Measurements from ENCODE around the gene TFAP2B. TPM values are rescaled to one million over a fixed set of nuclear protein-coding genes. Genes with fewer than 3 reads are reported as not detected.

TFAP2B gene
- total RNA-seq, 1 donor from 2014 or later: not detected

DNA sequence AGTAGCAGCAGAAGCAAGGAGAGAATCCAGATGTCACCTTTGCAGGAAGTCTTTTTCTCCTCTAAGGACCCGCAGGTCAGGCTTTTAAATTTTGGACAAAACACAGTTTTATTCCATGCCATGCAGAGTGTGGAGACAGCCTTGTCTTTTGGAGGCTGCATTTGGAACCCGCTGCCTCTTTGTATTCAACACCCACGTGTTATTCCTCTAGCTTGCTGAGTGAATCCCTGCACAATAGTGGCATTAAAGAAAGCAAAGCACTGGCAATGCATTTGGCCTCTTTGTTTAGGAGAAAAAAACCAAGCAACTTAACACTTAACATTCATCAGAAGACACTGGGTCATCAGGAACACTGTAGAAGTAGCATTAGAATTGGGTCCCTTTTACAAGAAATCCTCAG lies 43.5 kb downstream of the TFAP2B start:
- H3K36me3 ChIP-seq: no peaks in the 10 kb centered on the region
- H3K27ac ChIP-seq: no peak overlapping the region
- no peaks in the 10 kb centered on the region for H3K4me1 ChIP-seq
- TF ChIP-seq, protein P1, sequence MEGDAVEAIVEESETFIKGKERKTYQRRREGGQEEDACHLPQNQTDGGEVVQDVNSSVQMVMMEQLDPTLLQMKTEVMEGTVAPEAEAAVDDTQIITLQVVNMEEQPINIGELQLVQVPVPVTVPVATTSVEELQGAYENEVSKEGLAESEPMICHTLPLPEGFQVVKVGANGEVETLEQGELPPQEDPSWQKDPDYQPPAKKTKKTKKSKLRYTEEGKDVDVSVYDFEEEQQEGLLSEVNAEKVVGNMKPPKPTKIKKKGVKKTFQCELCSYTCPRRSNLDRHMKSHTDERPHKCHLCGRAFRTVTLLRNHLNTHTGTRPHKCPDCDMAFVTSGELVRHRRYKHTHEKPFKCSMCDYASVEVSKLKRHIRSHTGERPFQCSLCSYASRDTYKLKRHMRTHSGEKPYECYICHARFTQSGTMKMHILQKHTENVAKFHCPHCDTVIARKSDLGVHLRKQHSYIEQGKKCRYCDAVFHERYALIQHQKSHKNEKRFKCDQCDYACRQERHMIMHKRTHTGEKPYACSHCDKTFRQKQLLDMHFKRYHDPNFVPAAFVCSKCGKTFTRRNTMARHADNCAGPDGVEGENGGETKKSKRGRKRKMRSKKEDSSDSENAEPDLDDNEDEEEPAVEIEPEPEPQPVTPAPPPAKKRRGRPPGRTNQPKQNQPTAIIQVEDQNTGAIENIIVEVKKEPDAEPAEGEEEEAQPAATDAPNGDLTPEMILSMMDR (IDR thresholded peaks at IDR 0.05): no peak
- H3K9me3 ChIP-seq: no peaks in the 10 kb centered on the region
- intact Hi-C loops (cut with DNase I): no loop called here
- DNase-seq (ENCODE audit: low spot score in 2 of 2): no peak
- H3K4me3 ChIP-seq: no peak overlapping the region
- no peaks in the 10 kb centered on the region for H3K27me3 ChIP-seq

DNA sequence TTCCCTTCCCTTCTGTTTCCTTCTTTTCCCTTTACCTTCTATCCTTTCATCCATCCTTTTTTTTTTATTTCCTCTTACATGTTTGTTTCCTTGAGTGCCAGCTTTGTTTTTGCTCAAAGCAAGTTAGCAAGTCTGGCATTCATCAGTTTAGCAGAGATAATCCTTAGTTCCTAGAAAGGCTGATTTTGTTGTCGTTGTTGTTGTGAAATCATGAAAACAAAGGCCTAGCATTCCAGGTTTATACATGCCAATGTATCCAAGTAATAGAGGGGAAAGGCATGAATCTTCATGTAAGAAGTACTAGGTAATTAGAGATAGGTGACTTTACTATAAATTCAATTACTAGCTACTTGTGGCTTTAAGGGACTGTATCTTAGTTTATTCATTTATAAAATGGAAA lies 45.9 kb downstream of the TFAP2B start:
- no peaks in the 10 kb centered on the region for H3K36me3 ChIP-seq
- no peaks in the 10 kb centered on the region for H3K9me3 ChIP-seq
- no peaks in the 10 kb centered on the region for H3K4me1 ChIP-seq
- TF ChIP-seq, protein P1 (IDR thresholded peaks at IDR 0.05): no peak
- DNase-seq (ENCODE audit: low spot score in 2 of 2): no peak
- intact Hi-C loops (cut with DNase I): no loop called here
- no peak overlapping the region for H3K27ac ChIP-seq
- no peak overlapping the region for H3K4me3 ChIP-seq
- no peaks in the 10 kb centered on the region for H3K27me3 ChIP-seq

DNA sequence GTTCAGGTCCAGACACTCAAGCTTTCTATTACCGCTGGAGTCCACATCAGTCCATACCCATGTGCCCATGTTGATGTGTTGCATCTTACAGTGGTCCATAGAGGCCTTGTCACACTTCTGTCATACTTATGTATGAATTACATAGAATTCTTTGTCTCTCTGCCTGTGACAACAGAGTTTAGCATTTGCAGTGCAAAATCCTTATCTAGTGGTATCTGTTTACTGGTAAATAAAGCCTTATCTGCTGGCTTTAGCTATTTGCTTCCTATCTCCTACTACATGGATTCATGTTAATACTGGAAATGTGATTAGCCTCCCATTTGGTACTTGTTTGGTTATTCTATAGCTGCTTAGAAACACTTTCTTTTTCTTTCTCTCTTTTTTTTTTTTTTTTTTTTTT lies 49.8 kb downstream of the TFAP2B start:
- H3K4me1 ChIP-seq: no peaks in the 10 kb centered on the region
- no peak overlapping the region for H3K4me3 ChIP-seq
- no peaks in the 10 kb centered on the region for H3K27me3 ChIP-seq
- DNase-seq (ENCODE audit: low spot score in 2 of 2): no peak
- no peaks in the 10 kb centered on the region for H3K9me3 ChIP-seq
- TF ChIP-seq, protein P1 (IDR thresholded peaks at IDR 0.05): no peak
- H3K27ac ChIP-seq: no peak overlapping the region
- H3K36me3 ChIP-seq: no peaks in the 10 kb centered on the region
- intact Hi-C loops (cut with DNase I): no loop called here

DNA sequence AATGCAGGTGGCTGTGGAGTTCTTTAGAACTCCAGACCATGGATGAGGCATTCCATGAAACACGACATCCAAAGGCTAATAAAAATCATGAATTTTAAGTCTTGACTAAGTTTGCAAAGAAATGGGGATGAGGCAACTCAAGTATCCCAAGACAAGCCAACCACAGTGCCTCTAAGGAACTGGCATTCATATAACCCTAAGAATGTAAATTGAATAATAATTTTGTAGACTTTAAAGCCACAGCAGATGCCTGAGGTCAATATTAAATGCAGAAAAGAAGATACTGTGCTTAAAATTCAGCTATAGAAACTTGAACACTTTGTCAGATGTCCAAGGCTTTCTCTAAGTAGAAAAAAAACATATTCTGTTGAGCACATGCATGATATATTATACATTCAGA lies 54.5 kb downstream of the TFAP2B start:
- Histone ChIP-seq H3K9me3 (no peaks in the 10 kb centered on the region), H3K36me3 (no peaks in the 10 kb centered on the region), H3K27me3 (no peaks in the 10 kb centered on the region), H3K27ac (no peak overlapping the region), H3K4me3 (no peak overlapping the region), H3K4me1 (no peaks in the 10 kb centered on the region)
- TF ChIP-seq, protein P1 (IDR thresholded peaks at IDR 0.05): no peak
- DNase-seq (ENCODE audit: low spot score in 2 of 2): no peak
- intact Hi-C loops (cut with DNase I): no loop called here

DNA sequence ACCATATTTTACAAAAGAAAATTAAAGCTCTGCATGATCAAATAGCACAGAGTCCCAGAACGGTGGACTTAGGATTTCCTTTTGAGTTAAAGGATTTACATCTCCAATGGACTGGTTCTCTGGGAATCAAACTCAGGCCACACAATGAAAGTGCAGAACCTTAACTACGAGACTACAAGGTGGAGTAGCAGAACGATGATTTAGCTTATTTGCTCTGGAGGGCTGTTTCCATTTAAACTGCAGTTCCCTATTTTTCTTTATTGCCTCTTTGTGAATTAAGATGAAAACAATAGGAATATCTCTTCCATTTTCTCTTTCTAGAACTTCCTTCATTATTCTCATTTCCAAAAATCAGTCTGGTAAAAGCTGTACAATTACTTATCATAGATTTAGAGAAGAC lies 65.7 kb downstream of the TFAP2B start:
- no peak for DNase-seq (ENCODE audit: low spot score in 2 of 2)
- Histone ChIP-seq H3K27ac (no peak overlapping the region), H3K4me1 (no peaks in the 10 kb centered on the region), H3K36me3 (no peaks in the 10 kb centered on the region), H3K9me3 (no peaks in the 10 kb centered on the region), H3K4me3 (no peak overlapping the region), H3K27me3 (no peaks in the 10 kb centered on the region)
- intact Hi-C loops (cut with DNase I): no loop called here
- TF ChIP-seq, protein P1 (IDR thresholded peaks at IDR 0.05): no peak

DNA sequence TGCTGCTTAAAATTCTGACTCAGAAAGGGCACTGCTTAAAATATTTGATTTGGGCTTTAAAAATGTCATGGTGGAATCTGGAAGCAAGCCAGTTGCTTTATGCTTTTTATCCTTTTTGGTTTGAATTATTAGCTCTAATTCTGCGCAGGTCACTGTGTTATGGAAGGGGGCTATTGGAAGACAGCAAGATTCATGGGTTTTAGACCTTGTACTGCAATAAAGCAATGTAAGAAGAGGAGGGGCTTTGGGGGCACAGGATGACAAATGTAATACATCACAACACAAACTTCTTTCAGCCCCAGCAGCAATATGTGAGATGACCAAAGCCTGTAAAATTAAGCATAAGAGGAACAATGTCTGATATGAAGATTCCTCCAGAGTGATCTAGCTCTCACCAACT lies 68.4 kb downstream of the TFAP2B start:
- Histone ChIP-seq H3K4me3 (no peak overlapping the region), H3K27ac (no peak overlapping the region), H3K4me1 (no peaks in the 10 kb centered on the region), H3K9me3 (no peaks in the 10 kb centered on the region), H3K36me3 (no peaks in the 10 kb centered on the region), H3K27me3 (no peaks in the 10 kb centered on the region)
- intact Hi-C loops (cut with DNase I): no loop called here
- no peak for DNase-seq (ENCODE audit: low spot score in 2 of 2)
- TF ChIP-seq, protein P1 (IDR thresholded peaks at IDR 0.05): no peak

All from ascending aorta (tissue), 2 donors.